Suppressor macrophage treated with lipopolysaccharide for 4 hours (primary cell): ENCODE data around the gene GALNTL6.
"Not testable (repeated sequence)": the region's sequence is repeated elsewhere in the genome, so short reads cannot be mapped to it uniquely, and the experiment has no call there.

ENCODE experiments used
- DNase-seq: peaks from one replicate; pipeline ENCODE4 v3.0.0-alpha.2; 2020

The GALNTL6 gene

DNA sequence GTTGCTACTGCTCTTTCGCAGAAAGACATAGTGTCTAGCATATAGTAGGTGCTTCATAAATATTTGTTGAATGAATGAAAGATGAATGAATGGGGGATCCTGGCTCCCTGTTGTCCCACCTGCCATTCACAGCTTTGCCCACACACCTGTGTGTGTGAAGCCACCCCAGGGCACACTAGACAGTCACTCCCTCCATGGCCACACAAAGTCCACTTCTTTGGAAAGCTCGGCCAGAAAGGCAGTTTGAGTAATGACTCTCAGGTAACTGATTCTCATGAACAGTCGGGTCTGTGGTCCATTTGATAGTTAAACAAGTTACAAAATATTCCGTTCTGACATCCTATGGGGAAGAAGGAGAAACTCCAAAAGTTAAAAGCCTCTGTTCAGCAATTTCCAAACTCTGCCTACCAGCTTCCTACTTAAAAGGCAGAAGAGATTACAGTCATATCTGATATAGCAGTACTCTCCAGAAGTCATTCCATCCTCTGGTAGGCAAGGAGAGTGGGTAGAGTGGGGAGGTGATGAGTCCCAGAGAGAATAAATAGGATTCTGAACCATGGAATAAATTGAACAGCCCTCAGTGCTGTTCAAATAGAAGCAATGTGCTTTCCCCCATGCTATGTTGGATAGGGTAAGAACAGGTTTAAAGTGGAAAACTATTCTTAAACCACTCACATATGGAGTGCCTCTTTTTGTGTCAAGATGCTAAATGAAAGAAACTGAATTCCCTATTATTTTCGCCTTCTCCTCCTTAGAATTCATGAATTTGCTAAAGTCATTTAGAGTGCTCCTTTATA is 1150.5 kb downstream of the GALNTL6 start:
- DNase-seq, result no peak

DNA sequence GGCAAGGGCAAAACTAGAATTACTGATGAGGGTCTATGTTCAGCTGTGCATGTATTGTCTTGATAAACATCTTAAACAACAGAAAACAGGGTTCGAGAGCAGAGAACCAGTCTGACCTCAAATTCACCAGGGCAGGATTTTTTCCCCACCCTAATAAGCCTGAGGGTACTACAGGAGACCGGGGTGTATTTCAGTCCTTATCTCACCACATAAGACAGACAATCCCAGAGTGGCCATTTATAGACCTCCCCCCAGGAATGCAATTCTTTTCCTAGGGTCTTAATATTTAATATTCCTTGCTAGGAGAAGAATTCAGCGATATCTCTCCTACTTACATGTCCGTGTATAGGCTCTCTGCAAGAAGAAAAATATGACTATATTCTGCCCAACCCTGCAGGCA is 1157.0 kb downstream of the GALNTL6 start:
- DNase-seq, result not testable (repeated sequence)

DNA sequence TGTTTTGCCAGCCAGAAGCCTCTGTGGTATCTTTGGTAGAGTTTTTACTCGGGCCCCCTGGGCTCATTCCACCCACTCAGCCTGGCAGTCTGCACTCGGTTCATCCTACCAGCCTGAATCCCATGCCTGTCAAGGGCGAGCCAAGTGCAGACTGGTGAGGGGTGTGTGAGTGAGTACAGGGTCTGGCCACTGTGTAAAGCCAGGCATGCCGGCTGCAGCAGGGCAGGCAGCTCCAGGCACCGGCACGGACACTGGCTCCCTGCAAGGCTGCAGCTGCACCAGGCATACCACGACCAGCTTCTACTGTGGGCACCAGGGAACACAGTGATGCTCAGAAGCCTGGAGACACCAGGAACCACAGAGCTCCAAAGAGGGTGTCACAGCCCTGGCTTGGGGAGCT is 1161.4 kb downstream of the GALNTL6 start:
- no peak for DNase-seq

DNA sequence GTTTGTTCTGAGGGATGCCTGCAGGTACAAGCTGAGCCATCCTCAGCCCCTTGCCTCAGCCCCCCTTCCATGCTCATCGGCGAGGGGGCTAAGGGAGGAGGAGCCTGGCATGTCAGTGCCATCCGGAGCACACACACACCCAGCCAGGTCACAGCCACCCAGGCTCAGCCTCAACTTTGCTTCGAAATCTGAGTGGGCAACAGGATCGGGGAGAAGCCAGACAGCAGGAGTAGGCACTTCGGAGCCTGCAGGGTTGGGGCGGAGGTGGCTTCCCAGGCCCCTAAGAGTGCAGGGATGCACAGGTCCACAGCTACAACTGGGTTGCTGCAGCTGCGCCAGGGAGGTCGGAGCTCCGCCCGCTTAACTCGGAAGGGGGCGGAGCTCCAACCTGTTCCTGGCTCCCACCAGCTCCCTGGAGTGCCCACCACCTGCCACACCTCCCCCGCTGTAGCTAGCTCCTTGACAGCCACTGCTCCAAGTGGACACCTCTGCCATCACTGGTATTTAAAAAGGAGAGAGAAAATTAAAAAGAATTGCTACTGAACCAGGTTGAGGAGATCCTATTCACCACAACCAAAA is 1162.5 kb downstream of the GALNTL6 start:
- no peak for DNase-seq

DNA sequence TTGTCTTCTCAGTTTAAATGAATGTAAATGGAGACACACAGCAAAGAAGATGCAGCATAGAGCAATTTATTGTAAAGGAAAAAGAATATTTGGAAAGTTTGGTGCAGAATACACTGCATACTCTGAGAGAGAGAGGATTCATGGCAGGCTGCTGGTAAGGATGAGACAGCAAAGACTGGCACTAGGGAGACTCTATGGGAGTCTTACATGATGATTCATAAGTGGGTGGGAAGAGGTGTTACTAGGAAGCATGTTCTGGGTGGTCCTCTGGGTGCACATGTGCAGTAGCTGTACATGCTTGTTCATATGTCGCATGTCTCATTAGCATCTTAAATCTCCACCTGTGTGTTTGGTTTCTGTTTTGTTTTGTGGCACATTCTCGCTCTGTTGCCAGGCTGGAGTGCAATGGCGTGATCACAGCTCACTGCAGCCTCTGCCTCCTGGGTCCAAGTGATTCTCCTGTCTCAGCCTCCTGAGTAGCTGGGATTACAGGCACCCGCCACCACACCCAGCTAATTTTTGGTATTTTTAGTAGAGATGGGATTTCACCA is 1164.4 kb downstream of the GALNTL6 start:
- not testable (repeated sequence) for DNase-seq

DNA sequence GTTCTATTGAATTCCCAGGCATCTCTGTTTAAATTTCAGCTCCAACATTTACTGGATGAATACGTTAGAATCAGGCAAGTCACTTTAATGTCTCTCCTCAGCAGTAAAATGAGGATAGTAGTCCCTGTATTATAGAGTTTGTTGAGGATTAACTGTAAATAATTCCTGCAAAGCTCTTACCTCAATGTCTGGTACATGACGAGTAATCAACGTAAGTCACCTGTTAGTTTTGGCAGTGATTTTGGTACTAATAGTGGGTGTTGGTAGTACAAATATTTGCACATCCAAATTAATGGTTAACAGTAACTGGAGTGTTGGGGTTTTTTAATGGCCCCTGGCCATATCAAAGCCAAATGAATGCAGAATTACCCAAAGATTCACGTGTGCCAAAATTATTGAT is 1165.6 kb downstream of the GALNTL6 start:
- DNase-seq, result no peak

DNA sequence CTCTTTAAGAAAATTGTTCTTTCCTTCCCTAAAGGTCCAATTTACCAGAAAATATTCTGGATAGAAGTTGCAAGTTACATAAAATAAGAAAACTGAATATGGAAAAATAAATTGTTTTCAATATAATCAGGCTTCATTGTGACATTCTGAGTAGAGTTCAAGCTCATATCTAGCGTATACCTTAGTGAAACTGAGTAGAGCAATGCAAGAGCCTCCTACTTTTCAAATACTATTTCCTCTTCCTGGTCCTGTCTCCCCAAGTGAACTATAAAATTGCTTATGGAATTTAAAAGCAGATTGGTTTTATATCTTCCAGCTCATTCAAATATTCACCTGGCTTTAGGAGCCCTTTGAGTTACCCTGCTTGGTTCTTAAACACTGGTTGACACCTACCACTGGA is 1166.1 kb downstream of the GALNTL6 start:
- DNase-seq, result no peak

DNA sequence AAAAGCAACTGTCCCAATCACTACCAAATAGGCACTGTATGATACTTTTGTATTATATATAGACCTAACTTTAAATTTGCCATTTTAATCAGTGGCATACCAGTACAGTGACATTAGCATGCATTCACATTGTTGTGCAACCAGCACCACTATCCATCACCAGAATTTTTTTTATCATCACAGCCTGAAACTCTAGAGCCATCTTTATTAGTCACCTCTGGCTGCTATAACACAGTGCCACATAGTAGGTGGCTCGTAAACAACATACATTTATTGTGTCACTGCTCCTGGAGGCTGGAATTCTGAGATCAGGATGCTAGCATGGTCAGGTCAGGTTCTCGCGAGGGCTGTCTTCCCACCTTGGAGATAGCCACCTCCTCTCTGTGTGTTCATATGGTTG is 1167.0 kb downstream of the GALNTL6 start:
- no peak for DNase-seq

DNA sequence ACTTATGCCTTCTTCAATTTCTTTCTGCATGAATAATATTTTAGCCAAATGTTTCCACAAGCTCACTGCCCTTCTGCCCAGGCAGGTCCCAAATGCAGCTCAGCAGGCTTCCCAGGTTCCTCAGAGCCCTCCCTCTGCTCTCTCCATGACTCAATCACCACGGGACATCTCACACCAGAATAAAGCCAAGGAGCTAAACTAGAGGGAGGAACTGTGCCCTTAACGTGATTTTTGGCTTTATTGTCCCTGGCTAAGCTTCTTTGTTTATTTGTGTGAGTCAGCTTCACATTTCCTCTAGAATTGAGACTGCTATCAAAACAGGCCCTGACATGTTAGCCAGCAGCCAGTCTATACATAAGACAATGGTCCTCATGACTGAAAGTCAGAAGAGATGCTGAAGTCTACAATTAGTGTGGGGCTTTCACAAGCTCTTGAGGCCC is 1169.0 kb downstream of the GALNTL6 start:
- DNase-seq, result no peak

DNA sequence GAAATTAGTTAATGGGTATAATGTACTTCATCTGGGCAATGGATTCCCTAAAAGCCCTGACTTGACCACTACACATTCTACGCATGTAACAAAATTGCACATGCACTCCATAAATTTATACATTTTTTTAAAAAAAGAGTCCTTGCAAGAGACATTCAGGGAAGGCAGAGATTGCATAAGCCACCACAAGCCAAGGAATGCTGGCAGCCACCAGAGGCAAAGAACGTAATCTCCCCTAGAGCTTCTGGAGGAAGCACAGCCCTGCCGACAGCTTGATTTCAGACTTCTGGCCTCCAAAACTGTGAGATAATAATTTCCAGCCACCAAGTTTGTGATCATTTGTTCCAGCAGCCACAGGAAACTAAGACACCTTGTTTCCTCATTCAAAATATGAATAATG is 1169.8 kb downstream of the GALNTL6 start:
- no peak for DNase-seq

DNA sequence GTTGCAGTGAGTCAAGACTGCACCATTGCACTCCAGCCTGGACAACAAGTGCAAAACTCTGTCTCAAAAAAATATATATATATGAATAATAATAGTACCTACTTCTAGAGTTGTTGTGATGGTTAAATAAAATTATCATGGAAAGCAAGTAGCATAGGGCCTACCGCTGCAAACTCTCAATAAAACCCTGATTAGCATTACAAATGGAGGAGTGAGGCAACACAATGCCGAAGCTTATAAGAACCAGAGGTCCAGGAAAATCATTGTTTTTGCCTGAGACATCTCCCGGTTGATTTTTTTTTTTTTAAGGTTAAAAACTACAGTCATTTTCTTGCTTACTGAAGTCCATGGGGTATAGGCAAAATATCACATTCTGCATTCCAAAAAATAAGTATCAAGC is 1170.4 kb downstream of the GALNTL6 start:
- no peak for DNase-seq

DNA sequence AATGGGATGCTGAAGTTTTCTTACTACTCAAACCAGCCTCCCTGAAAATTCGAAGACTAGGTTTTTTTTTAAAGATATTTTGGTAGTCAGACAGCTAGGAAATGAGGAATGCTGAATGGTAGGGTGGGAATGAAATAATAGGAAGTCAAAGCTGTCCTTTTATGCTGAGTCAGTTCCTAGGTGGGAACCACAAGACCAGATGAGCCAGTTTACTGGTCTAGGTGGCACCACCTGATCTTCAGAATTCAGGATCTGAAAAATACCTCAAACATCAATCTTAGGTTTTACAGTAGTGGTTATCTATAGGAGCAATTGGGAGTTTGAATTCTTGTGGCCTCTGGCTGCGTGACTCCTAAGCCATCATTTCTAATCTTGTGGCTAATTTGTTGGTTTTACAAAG is 1172.3 kb downstream of the GALNTL6 start:
- DNase-seq, result no peak

DNA sequence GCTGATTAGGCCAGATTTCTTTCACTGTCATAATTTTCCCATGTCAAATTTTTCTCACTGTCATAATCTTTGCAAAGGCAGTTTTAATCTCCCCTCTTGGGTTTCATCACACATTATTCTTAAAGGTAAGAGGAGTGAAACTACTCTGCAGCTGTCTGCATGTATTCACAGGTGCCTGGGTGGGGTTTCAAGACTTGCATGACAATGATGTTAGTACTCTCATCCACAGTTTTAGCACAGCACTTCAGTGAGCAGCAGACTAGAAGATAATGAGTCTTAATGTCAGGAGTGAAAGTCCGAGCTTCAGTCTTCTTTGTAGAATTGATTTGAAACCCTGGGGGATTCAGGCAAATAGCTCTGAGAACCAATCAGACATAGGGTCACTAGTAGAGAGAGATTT is 1172.9 kb downstream of the GALNTL6 start:
- no peak for DNase-seq

DNA sequence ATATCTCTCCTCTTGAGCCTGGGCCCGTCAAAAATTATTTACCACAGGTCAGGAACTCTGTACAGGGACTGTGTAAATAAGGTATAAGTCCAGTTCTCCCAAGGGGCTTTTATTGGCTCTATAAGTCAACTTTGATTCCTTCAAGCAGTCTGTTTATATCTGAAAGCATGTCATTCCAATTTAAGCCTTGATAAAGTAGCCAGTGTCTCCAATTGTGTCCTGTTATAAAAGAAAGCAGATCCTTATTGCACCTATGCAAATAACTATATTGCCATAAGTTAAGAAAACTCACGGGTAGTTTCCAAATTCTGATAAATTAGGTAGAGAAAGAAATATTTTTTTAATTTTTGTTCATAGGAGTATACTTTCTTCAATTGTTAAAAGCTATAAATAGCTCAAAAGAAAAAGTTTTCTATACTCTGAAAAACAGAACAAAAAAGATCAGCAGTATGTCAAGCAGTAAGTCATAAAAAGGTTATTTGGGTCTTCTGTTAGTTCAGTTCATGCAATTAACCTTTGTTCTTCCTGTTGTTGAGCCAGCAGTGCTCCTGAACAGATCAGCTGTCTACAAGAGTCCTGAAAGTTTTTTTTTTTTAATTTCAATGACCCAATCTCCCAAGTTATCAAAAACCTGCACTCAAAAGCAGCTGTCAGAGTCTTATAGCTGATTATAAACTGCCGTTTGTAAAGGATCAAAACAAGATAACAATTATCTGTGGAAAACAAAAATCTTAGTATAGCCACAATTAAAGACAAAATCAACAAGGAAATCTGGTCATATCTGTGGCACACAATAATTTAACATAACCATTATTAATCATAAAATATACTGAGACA is 1177.0 kb downstream of the GALNTL6 start:
- DNase-seq, result no peak

DNA sequence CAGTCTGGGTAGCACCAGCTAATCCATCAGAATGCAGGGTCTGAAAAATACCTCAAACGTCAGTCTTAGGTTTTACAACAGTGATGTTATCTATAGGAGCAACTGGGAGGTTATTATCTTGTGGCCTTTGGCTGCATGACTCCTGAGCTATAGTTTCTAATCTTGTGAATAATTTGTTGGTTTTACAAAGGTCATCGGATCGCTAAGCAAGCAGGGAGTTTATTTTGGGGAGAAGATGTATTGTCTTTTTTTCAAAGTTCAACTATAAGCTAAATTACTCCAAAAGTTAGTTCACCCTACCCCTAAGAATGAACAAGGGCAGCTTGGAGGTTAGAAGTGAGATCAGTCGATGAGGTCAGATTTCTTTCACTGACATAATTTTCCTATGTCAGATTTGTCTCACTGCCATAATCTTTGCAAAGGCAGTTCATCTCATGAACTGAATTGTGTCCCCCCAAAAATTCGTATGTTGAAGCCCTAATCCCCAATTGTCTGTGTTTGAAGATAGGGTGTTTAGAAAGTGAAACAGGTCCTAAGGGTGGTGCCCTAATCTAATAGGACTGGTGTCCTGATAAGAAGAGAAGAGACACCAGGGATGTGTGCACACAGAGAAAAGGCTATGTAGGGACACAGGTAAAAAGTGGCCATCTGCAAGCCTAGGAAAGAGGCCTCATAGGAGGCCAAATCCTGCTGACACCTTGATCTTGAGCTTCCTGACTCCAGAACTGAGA is 1179.6 kb downstream of the GALNTL6 start:
- no peak for DNase-seq

DNA sequence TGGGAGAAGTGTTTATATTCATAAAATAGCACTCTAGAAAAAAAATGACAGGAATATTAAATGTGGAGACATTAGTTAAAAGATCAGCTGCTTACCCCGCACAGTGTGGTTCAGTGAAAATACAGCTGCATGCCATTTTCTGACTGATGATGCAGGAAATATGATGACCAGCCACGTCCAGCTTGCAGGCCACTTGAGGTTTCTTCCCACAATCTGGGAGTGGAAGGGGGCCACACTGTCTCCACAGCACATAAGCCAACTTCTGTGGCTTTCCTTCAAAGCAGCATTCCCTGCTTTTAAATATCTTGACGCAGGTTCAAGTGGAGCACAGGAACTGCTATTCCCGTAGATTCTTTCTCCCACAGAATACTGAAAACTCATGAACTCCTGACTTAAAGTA is 1182.0 kb downstream of the GALNTL6 start:
- no peak for DNase-seq

DNA sequence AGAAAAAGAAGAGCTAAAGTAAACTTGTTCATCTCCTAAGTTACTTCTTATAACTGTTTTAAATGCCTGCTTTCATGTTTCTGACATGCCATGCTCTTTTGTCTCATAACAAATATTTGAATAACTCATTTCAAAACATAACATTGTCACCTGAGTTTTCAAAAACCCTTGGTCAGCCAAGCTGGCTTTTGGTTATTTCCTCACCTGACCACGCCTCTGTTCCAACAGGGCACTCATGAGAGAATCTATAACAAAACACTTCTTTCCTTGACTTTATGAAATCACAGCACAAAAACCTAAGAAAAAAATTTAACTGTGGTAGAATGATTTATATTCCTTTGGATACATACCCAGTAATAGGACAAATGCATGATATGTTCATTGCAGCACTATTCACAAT is 1182.5 kb downstream of the GALNTL6 start:
- DNase-seq, result no peak

DNA sequence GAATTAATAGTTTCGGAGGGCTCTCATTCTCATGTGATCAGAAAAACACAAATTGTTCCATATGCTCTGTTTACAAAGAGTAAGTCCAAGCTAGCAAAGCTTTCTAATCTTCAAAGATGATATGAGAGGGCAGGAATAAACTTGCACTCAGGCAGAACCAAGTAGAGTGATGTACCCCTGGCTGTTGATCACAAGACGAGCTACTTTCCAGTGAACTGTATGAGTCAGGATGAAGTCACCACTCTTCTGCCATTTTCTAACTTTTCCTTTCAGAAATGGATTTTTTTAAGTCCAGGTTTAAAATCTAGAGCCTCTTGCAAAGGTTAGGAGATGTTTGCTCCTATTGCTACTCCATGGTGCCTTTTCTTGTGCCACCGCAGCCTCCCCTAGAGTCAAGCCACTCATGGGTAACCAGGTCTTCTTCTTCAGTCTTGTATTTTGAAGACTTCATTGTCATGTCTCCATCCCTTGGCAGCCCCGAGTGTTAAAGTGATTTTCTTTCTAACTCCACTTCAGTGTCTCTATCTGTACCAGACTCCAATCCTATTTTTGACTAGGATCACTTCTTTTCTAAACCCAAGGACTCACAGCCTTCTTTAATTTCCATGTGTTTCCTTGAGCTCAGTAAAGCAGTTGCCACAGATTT is 1183.5 kb downstream of the GALNTL6 start:
- peak; percentile 70 for DNase-seq

DNA sequence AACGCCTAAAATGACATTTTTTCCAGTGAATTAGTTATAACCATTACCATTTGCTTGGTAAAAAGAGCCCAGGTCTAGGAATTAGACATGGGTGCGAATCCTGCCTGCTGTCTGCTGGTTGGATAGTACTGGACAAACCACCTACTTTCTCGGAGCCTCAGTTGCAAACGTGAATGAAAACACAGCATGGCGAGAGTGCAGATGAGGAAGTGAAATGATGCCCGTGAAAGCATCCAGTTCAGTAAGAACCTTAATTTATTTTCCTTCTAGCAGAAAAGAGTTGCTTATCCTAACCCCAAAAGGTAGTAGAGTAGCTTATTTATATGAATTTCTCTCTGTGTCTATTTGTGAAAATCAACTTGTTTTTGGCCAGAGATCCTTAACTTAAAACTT is 1184.0 kb downstream of the GALNTL6 start:
- DNase-seq, result no peak

DNA sequence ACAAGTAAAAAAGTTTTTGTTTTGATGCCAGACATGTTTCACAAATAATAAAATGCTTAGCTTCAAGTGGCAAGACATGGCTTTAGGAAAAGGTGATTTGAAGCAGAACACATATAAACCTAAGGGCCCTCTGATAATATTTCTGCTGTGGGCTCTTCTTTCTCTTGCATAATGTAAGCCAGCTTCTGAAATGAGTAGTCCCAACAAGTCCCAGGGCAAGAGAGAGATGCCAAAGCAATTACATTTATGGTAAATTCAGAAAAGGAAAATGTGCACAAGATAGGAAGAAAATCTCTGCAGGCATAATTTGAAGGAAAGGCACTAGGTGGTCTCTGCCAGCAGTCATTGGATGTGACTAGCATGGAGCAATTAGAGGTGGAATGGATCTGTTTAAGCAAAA is 1184.7 kb downstream of the GALNTL6 start:
- no peak for DNase-seq

DNA sequence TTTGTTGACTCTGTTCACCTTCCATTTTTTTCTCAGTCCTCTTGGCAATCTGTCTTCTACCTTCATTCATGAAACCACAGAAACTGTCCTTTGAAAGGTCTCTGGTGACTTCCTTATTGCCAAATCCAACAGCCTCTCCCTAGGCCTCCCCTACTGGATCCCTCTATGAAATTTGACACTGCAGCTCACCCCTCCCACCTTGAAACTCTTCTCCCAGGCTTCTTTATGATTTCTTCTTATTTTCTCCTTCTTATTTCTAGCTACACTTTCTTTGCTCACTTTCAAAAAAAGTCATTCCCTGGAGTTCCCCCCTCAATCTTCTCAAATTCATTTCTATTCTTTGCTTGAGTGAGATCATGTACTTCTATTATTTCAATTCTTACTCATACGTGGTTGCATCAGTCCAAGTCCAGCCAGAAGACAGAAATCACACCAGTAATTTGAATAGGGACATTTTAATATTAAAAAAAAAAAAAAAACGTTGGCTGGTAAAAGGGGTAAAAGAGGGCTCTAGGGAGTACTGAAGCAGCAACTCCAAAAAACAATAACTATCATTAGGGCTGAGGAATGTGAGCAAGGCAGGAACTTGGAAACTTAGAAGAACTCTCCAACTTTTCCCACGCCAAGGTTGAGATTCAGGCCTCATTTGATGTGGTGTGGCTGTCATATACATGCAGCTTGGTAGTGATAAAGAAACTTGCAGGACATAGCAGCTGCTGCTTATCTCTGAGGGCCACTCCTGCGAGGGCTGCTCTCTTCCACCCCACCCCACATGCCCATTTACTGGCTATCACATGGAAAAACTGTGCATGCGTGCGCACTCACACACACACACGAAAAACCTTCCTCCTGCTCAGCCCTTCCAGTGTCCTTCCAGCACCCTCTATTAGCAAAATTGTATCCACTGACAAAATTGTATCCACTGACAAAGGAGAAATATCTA is 1185.6 kb downstream of the GALNTL6 start:
- peak; percentile 56 for DNase-seq
